ENCODE measurements around the gene SPAG6.
"Not testable (repeated sequence)": the region's sequence is repeated elsewhere in the genome, so short reads cannot be mapped to it uniquely, and the experiment has no call there.

The SPAG6 gene

GRCh38 chr10:22386503-22386902, 41.2 kb downstream of the SPAG6 start:
- Histone ChIP-seq H3K36me3 (no peaks in the 10 kb centered on the region), H3K27me3 (no peaks in the 10 kb centered on the region), H3K4me1 (no peaks in the 10 kb centered on the region), H3K9me3 (no peaks in the 10 kb centered on the region; the same call in 1 of the 2 replicates), H3K4me3 (ENCODE audit: low read depth, low read length) (no peak overlapping the region)
- DNase-seq = no peak
- TF ChIP-seq CTCF (IDR thresholded peaks at IDR 0.05; ENCODE audit: low read depth, low read length) = no peak

DNA sequence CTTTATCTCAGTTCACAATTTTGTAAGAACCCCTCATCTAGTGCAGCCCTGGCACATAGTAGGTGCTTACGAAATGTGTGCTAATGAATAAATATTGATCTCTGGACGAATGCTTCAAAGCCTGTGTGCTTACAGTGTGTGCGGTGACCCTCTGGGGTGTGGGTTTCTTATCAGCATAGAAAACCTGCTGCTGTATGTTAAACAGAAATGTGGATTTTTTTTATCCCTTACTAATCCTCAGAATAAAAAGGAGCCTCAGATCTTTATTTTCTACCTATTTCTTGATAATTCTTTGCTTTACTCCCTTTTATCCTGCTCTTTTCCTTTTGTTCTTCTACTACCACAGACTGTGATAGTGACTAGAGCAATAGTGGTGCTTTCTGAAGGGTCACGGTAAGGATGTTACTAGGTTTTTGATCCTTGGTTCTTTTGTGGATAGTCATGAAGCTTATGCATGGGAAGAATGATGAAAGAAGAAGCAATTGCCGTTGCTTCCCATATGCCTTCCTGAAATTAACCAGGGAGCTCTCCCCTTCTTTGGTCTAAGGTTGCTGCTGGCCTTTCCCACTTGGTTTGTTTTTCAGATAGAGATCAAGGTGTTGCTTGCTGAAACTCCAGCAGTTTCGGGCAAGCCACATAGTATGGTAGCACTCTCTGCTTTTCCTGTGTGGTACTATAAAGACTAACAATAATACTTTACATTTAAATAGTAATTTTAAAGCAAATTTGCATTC, 44.7 kb downstream of the SPAG6 start:
- no peak overlapping the region for H3K4me3 ChIP-seq (ENCODE audit: low read depth, low read length)
- H3K9me3 ChIP-seq = no peaks in the 10 kb centered on the region
- no peaks in the 10 kb centered on the region for H3K36me3 ChIP-seq
- H3K27me3 ChIP-seq = no peaks in the 10 kb centered on the region
- TF ChIP-seq CTCF (IDR thresholded peaks at IDR 0.05; ENCODE audit: low read depth, low read length) = no peak
- H3K4me1 ChIP-seq = no peaks in the 10 kb centered on the region
- no peak for DNase-seq

DNA sequence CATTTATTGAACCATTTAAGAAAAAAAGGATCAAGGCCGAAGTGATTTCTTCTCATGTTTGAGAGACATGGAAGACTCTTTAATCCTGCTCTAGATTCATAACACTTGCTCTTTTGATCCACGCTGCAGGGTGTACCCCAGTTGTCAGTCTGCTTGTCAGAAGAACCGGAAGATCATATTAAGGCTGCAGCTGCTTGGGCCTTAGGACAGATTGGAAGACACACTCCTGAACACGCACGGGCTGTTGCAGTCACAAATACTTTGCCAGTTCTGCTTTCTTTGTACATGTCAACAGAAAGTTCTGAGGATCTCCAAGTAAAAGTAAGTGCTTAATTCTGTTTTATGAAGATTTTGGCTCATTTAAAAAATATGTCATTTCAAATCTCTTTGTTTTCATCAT, 46.3 kb downstream of the SPAG6 start:
- Histone ChIP-seq H3K4me3 (ENCODE audit: low read depth, low read length) (no peak overlapping the region), H3K36me3 (no peaks in the 10 kb centered on the region), H3K4me1 (no peaks in the 10 kb centered on the region), H3K27me3 (no peaks in the 10 kb centered on the region), H3K9me3 (no peaks in the 10 kb centered on the region)
- DNase-seq = no peak
- no peak for TF ChIP-seq CTCF (IDR thresholded peaks at IDR 0.05; ENCODE audit: low read depth, low read length)

DNA sequence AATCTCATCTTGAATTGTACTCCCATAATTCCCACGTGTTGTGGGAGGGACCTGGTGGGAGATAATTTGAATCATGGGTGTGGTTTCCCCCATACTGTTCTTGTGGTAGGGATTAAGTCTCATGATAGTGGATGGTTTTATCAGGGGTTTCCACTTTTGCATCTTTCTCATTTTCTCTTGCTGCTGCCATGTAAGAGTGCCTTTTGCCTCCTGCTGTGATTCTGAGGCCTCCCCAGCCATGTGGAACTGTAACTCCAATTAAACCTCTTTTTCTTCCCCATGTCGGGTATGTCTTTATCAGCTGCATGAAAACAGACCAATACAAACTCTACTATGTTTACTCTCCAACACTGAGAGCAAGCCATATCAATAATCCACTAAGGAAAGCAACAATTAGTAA, 50.9 kb downstream of the SPAG6 start:
- H3K27me3 ChIP-seq; H3K9me3 ChIP-seq; H3K4me3 ChIP-seq (ENCODE audit: low read depth, low read length); DNase-seq; H3K36me3 ChIP-seq; H3K4me1 ChIP-seq: not testable (repeated sequence)

GRCh38 chr10:22406916-22407315, 61.6 kb downstream of the SPAG6 start:
- not testable (repeated sequence) for H3K9me3 ChIP-seq; H3K27me3 ChIP-seq; DNase-seq; H3K4me3 ChIP-seq (ENCODE audit: low read depth, low read length); H3K36me3 ChIP-seq; H3K4me1 ChIP-seq

GRCh38 chr10:22410394-22410793, 65.1 kb downstream of the SPAG6 start:
- H3K9me3 ChIP-seq = no peaks in the 10 kb centered on the region
- H3K36me3 ChIP-seq = no peaks in the 10 kb centered on the region
- no peaks in the 10 kb centered on the region for H3K27me3 ChIP-seq
- no peak overlapping the region for H3K4me3 ChIP-seq (ENCODE audit: low read depth, low read length)
- no peak for TF ChIP-seq CTCF (IDR thresholded peaks at IDR 0.05; ENCODE audit: low read depth, low read length)
- no peak for DNase-seq
- H3K4me1 ChIP-seq = no peaks in the 10 kb centered on the region

DNA sequence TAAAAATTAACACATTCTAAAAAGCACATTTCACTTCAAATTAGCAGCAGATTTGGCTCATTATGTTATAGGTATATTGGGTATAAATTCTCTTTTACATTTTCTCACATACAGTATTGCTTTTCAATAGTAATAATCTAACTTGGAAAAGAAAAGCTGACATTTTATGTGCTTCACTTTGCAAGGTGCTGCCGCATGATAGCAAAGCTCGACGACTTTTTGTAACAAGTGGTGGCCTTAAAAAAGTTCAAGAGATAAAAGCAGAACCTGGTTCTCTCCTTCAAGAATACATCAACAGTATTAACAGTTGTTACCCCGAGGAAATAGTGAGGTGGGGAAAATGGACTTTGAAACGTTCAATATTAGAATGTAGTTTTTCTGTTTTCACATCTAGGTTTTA, 65.5 kb downstream of the SPAG6 start:
- no peak for DNase-seq
- no peaks in the 10 kb centered on the region for H3K9me3 ChIP-seq
- TF ChIP-seq CTCF (IDR thresholded peaks at IDR 0.05; ENCODE audit: low read depth, low read length) = no peak
- H3K4me1 ChIP-seq = no peaks in the 10 kb centered on the region
- H3K4me3 ChIP-seq (ENCODE audit: low read depth, low read length) = no peak overlapping the region
- no peaks in the 10 kb centered on the region for H3K27me3 ChIP-seq
- H3K36me3 ChIP-seq = no peaks in the 10 kb centered on the region
